NCI-H146 treated with DMSO at 0.1 percent for 48 hours (cell line): ENCODE results near the gene SWI5.
"Not testable (repeated sequence)": the region's sequence is repeated elsewhere in the genome, so short reads cannot be mapped to it uniquely, and the experiment has no call there.

ENCODE experiments used
- DNase-seq: peaks from one replicate; lab custom pipeline; 2025; ENCODE audit not compliant: unreplicated experiment; lab: John Stamatoyannopoulos, UW

Gene SWI5

GRCh38 chr9:128276008-128276573 is at the start of gene SWI5:
Gene SWI5, plus strand, starts transcription at chr9:128276276.
- DNase-seq = peak; percentile 88

DNA sequence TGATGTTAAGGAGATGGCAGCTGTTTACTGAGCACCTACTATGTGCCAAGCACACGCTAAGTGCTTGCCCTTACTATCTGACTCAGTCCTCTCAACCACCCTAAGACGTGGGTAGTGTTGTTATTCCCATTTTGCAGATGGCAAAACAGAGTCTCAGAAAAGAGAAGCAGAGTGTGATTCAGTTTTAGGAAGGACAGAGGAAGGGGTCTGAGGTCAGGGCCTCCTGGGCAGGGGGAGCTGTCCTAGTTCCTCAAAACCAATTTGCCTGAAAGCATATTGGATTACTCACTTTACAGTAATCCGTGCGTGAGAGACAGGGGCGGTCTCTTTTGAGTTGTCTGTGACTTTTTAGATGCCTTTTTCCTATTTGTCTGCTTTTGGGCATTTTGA is 49.7 kb upstream of the SWI5 start:
- DNase-seq = no peak

DNA sequence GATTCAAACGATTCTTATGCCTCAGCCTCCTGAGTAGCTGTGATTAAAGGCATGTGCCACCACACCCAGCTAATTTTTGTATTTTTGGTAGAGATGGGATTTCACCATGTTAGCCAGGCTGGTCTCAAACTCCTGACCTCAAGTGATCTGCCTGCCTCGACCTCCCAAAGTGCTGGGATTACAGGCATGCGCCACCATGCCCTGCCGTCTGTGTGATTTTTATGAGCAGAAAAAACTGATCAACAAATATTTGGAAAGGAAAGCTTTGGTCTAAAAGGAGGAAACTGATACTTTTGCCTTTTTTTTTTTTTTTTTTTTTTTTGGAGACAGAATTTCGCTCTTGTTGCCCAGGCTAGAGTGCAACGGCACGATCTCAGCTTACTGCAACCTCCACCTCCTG is 45.2 kb upstream of the SWI5 start:
- not testable (repeated sequence) for DNase-seq

- DNase-seq = no peak
These were observed 44.2 kb upstream of the SWI5 start for GRCh38 chr9:128231638-128232527.

GRCh38 chr9:128232528-128233428 is 43.3 kb upstream of the SWI5 start:
- no peak for DNase-seq

GRCh38 chr9:128233817-128234406 is 42.2 kb upstream of the SWI5 start:
- no peak for DNase-seq

DNA sequence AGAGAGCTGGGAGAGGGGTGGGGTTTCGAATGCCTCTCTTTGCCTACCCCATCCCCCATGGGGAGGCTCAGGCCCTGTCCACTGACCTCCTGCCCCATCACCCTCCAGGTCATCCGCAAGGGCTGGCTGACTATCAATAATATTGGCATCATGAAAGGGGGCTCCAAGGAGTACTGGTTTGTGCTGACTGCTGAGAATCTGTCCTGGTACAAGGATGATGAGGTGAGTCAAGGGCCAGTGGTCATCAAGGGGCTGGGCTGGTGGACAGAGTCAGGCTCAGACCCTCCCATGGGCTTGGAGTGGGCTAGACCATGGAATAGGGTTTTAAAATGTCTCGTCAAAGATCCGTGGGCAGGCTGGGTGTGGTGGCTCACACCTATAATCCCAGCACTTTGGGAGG is 34.0 kb upstream of the SWI5 start:
- DNase-seq = no peak

GRCh38 chr9:128242828-128243214 is 33.3 kb upstream of the SWI5 start:
- DNase-seq = no peak

DNA sequence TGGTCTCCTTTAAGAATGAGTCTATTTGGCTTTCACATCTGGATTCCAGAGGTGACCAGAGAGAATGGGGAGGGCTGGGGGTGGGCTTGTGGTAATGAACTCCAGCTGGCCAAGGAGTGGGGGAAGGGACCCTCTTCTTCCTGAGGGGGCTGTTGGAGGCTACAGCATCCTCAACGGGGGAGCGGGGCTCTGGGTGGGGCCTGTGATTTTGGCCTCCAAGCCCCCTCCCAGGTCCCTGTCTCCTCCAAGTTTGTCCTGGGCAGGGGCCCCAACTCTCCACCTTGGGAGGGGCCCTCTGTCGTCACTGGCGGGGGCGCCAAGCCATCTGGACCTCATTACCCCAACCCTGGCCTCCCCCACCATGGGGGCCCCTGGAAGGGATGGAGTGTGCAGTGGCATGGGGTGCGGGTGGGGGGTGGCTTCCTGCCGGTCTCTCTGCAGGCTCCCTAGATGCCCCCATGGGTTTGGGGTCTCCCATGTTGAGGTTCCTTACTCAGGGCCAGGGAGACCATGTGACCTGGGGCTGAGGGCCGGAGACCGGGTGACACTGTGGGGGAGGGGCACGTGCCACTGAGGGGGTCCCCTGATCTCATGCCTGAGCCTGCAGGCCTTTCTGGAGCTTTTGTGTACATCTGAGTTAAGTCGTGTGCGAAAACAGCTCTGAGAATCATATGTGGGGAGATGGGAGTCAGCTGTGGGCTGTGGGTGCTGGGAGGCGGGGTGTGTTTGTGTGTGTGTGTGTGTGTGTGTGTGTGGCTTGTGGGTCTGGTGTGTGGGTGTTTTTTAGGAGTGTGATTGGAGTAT is 32.7 kb upstream of the SWI5 start:
- no peak for DNase-seq

GRCh38 chr9:128244091-128244836 is 31.8 kb upstream of the SWI5 start:
- no peak for DNase-seq

DNA sequence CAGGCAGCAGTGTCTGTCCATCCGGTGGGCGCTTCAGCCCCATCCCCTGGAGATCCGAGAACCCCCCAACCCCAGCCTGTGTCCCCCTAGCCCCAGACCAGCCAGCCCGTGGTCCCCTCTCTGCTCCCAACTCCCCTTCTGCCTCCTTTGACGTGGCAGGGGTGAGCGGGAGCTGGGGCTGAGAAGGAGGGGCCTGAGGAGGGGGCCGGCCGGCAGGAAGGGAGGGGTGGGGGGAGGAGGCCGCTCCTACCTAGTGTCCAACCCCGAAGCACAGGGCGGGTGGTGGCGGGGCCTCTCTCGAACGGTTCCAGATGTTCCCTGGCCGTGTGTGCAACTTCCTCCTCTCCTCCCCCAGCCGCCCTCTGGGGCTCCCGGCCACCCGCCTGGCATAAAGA is 31.2 kb upstream of the SWI5 start:
- DNase-seq = no peak

DNA sequence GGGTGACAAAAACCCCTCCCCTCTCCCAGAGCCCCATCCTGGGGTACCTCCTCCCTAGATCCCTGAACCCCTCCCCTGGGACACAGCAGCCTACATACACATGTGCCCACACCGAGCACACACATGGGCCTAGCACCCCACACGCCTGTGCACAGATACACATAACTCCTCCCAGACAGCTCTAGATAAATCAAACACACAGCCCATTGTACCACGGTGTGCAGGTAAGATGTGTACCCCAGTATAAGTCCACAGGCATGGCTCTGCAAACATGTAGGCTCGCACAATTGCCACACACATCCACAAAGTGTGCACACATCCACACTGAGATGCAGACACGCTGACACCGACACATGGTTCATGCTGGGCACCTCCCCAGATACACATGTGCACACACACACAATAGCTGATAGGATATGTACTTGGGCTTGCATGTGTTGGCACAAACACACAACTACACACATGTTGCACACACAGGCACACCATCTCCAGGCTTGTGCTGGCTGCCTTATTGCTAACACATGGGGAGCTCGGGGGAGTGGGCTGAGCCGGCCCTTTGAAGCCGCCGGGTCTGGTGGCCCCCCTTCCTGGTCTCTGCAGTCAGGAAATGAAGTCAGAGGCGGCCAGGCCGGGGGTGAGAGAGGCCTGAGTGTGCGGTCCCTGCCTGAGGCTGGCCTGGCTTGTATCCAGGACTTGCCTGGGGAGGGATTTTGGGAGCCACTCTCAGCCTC is 30.5 kb upstream of the SWI5 start:
- DNase-seq = no peak

DNA sequence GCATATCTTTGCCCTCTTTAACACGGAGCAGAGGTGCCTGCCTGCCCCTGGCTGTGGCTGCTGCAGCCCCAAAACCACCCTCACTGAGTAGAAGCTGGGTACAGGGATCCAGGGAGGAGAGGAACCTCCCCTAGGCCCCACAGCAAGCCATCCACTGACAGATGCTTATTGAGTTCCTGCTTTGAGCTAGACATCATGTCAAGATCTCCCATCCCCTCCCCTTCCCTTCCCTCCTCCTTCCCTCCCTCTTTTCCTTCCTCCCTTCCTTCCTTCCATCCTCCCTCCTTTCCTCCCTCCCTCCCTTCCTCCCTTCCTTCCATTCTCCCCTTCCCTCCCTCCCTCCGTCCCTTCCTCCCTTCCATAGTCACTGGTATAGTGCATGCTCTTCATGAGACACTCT is 29.6 kb upstream of the SWI5 start:
- no peak for DNase-seq

DNA sequence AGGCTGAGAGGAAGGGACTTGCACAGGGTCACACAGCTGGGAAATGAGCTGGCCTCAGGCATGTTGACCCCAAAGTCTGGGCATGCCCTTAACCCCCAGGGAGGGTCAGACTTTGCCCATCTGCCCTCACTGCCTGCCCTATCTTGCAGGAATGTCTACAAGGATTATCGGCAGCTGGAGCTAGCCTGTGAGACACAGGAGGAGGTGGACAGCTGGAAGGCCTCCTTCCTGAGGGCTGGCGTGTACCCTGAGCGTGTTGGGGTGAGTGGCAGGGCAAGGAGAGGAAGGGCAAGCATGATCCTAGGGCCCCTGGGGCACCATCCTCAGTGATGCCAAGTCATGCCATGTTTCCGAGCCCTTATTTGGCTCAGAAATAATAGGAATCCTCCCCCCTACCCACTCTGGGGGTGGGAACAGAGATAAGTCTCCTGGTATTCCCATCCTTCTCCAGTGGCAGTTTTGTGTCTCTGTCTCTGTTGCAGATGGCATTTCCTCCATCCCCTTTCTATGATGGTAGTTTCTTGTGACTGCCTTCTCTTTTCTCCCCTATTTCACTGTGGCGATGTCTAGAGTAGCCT is 28.8 kb upstream of the SWI5 start:
- no peak for DNase-seq

- DNase-seq = no peak
These were observed 26.5 kb upstream of the SWI5 start for GRCh38 chr9:128249558-128249907.

DNA sequence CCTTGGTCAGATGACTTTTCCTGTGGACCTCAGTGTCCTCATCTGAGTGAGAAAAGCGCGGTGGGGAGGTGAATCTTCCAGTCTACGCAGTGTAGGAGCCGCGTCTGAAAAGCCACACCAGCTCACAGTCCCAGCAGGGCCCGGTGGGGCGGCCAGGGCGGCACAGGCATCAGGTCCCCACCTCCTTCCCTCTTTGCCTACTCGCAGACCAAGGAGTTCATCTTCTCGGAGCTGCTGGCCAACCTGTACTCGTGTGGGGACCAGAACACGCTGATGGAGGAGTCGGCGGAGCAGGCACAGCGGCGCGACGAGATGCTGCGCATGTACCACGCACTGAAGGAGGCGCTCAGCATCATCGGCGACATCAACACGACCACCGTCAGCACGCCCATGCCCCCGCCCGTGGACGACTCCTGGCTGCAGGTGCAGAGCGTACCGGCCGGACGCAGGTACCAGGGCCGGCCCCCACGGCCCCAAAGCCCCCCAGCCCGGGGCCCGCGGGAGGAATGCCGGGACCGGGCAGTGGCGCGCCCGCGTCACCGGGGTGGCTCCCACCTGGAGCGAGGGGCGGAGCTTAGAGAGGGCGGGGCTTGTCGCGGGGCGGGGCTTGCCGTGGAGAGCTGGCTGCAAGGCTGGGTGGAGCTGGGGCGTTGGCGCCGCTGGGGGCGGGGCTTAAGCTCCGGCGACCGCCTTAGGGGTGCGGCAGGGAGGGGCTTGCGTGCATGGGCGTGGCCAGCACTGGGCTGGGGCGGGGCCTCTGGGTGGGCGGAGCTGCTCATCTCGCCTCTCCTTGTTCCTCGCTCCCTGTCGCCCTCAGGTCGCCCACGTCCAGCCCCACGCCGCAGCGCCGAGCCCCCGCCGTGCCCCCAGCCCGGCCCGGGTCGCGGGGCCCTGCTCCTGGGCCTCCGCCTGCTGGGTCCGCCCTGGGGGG is 25.9 kb upstream of the SWI5 start:
- DNase-seq = peak; percentile 4

DNA sequence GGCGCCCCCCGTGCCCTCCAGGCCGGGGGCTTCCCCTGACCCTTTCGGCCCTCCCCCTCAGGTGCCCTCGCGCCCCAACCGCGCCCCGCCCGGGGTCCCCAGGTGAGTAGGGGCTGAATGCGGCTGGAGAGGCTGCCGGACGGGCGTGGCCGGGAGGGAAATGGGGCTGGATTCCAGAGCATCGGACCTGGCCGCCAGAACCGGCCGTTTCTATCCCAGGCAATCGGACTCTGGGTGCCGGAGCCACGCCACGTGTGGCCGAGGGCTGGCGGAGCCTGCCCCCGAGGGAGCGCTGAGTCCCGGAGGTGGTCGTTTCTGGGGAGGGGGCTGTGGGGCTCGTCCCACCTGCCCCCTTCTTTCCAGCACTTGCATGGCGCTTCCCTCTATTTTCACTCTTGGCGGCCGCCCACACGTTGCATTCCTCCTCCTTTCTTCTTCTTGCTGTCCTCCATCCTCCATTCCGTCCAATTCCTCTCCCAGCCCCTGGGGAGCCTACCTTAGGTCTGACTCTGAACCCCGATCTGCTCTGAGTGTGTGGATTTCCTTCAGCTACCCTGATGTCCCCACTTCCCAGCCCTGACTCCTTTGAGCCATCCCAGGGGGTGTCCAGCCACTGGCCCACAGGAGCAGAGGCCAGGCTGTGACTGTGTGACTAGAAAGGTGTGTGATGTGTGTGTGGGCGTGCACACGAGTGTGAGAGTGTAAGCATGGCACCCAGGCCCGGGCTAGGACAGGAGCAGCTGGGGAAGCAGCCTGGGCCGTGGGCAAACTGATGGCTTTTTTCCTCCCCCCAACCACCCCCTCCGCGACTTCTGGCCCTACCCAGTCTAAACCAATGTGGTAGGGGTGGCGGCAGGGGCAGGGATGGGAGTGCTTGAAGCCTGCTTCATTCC is 25.0 kb upstream of the SWI5 start:
- no peak for DNase-seq
